Calu3 (cell line): ENCODE results near the gene RIPK4. TPM values are rescaled to one million over a fixed set of nuclear protein-coding genes. Genes with fewer than 3 reads are reported as not detected.

Experiments used
- Bru-seq: library from RNA; stranded (reverse); fragments of 400-500 nt; gene quantifications from one replicate; lab custom pipeline; 2021; lab: Mats Ljungman, UMichigan
- BruChase-seq, 2 experiments: library from RNA; stranded (reverse); fragments of 400-500 nt; gene quantifications; one replicate each; lab custom pipeline; 2021; lab: Mats Ljungman, UMichigan
- BruUV-seq: library from RNA; stranded (reverse); fragments of 400-500 nt; replicated peaks from 2 replicates; lab custom pipeline; 2021; lab: Mats Ljungman, UMichigan
- CTCF ChIA-PET: fragments of 300-600 bp; sonication (Branson Sonifier 250); formaldehyde crosslinking; loops from one replicate; lab custom pipeline; 2022; ENCODE audit warnings: antibody characterized with exemption; lab: Charles Lee
- DNase-seq: peaks from one replicate; pipeline ENCODE4 v3.0.0; 2022
- H3K27ac Mint-ChIP-seq: one replicate; pipeline ENCODE4 v1.8.0; 2022; ENCODE audit warnings: mixed read lengths; ENCODE audit not compliant: unreplicated experiment
- H3K27me3 Mint-ChIP-seq: one replicate; pipeline ENCODE4 v1.8.0; 2022; ENCODE audit warnings: mixed read lengths; ENCODE audit not compliant: unreplicated experiment
- H3K36me3 Mint-ChIP-seq: one replicate; pipeline ENCODE4 v1.8.0; 2022; ENCODE audit warnings: mild to moderate bottlenecking, moderate library complexity, mixed read lengths; ENCODE audit not compliant: insufficient read depth, unreplicated experiment
- H3K4me1 Mint-ChIP-seq: one replicate; pipeline ENCODE4 v1.8.0; 2022; ENCODE audit warnings: mild to moderate bottlenecking, low read depth, mixed read lengths; ENCODE audit not compliant: unreplicated experiment
- H3K4me3 Mint-ChIP-seq: one replicate; pipeline ENCODE4 v1.8.0; 2022; ENCODE audit warnings: mild to moderate bottlenecking, low read depth, moderate library complexity, mixed read lengths; ENCODE audit not compliant: unreplicated experiment
- H3K9me3 Mint-ChIP-seq: one replicate; pipeline ENCODE4 v1.8.0; 2022; ENCODE audit warnings: low read depth, mixed read lengths; ENCODE audit not compliant: unreplicated experiment
- CTCF ChIP-seq: fragments of 200-600 bp; IDR thresholded peaks from one replicate; pipeline ENCODE4 v1.8.0; 2022; ENCODE audit warnings: antibody characterized with exemption; ENCODE audit not compliant: unreplicated experiment
- intact Hi-C: fragments of 100-400 bp; cut with micrococcal nuclease; formaldehyde crosslinking; loops from one replicate; pipeline ENCODE4 v1.10.0; 2022; ENCODE audit not compliant: unreplicated experiment
- long read RNA-seq: library from polyadenylated mRNA; stranded (forward); transcript quantifications from one replicate; pipeline ENCODE4 v2.0.0, GENCODE V29; 2022
- total RNA-seq: library from RNA; stranded (reverse); gene quantifications from 2 replicates; pipeline ENCODE4 v1.2.3, GENCODE V29; 2022

Gene RIPK4
- total RNA-seq (30.0 and 30.3 TPM in 2 replicates), Bru-seq, nascent RNA (percentile 92 among the genes with signal in this experiment), BruChase-seq, experiment 1, labeled RNA remaining after a 6-hour chase (percentile 72 among the genes with signal in this experiment), BruChase-seq, experiment 2, labeled RNA remaining after a 2-hour chase (percentile 73 among the genes with signal in this experiment)
- long read RNA-seq, transcript RIPK4-201 (8 exons, 3,889 nt): major isoform, 27 of 38 reads
- long read RNA-seq, partial matches to known transcripts: 2 of 38 reads
- long read RNA-seq, other reads (novel, unspliced or antisense): 9 of 38 reads

- intact Hi-C loops: loop anchor here (2.0 to 5.0 kb wide), 2 partner anchors 88 to 105 kb away; no protein-coding TSS in a partner anchor
- TSS peak; percentile 66 for BruUV-seq
- peak; percentile 83 for DNase-seq
- H3K27ac Mint-ChIP-seq: peak within 1 kb of the TSS; percentile 96
- CTCF ChIA-PET: interaction anchor here (0.6 to 1.3 kb wide), 3 partner anchors 17 to 455 kb away, joined by 3 to 4 read pairs (median 3); no protein-coding TSS in a partner anchor
- peaks cover 67% of the 10 kb centered on the region for H3K36me3 Mint-ChIP-seq
- H3K9me3 Mint-ChIP-seq: no peaks in the 10 kb centered on the region
- peak within 1 kb of the TSS; percentile 76 for H3K4me3 Mint-ChIP-seq
- TF ChIP-seq CTCF: no peak
- H3K27me3 Mint-ChIP-seq: no peaks in the 10 kb centered on the region
- H3K4me1 Mint-ChIP-seq: peaks cover 46% of the 10 kb centered on the region
These were observed at the start of gene RIPK4 for GRCh38 chr21:41766883-41767605. Gene RIPK4, minus strand, starts transcription at chr21:41767052. Its CDS starts 11 bp downstream, at chr21:41767041.

GRCh38 chr21:41815652-41816582 lies 49.1 kb upstream of the RIPK4 start:
- CTCF ChIA-PET: interaction anchor here (1.5 kb wide), 1 partner anchor 203 kb away, joined by 13 read pairs; no protein-coding TSS in a partner anchor
- Mint-ChIP-seq H3K27me3 (no peaks in the 10 kb centered on the region), H3K27ac (no peak overlapping the region), H3K36me3 (no peaks in the 10 kb centered on the region), H3K4me1 (no peaks in the 10 kb centered on the region), H3K9me3 (no peaks in the 10 kb centered on the region), H3K4me3 (no peak overlapping the region)
- DNase-seq: no peak
- BruUV-seq: no TSS peak
- intact Hi-C loops: no loop called here
- no peak for TF ChIP-seq CTCF

- no peaks in the 10 kb centered on the region for H3K27me3 Mint-ChIP-seq
These were observed 46.4 kb upstream of the RIPK4 start for GRCh38 chr21:41813226-41813625.

More at GRCh38 chr21:41813226-41813625, 46.4 kb upstream of the RIPK4 start:
- no TSS peak for BruUV-seq
- CTCF ChIA-PET: no interaction called here
- TF ChIP-seq CTCF: no peak
- Mint-ChIP-seq H3K36me3 (no peaks in the 10 kb centered on the region), H3K4me3 (no peak overlapping the region), H3K9me3 (no peaks in the 10 kb centered on the region), H3K27ac (no peak overlapping the region), H3K4me1 (no peaks in the 10 kb centered on the region)
- no peak for DNase-seq
- intact Hi-C loops: no loop called here
